HepG2 (cell line): ENCODE measurements around the gene CA5B. TPM values are rescaled to one million over a fixed set of nuclear protein-coding genes. Genes with fewer than 3 reads are reported as not detected.

Experiments
- ATAC-seq: fragments of 200-7000 bp; cut with Tn5 transposase; 3 replicates; pipeline ENCODE4 v1.9.1; 2020; ENCODE audit warnings: mild to moderate bottlenecking, moderate library complexity
- BruUV-seq: library from RNA; stranded (reverse); fragments of 400-500 nt; replicated peaks from 2 replicates; lab custom pipeline; 2021; lab: Mats Ljungman, UMichigan
- CTCF ChIA-PET: fragments of 300-600 bp; formaldehyde crosslinking; extraction: SDS; loops from one replicate; lab custom pipeline; 2021; ENCODE audit warnings: low total read pairs, inconsistent platforms, low intra/inter-chr PET ratio; lab: Yijun Ruan, JAX
- POLR2A ChIA-PET: fragments of 350-600 bp; sonication (Branson Sonifier 250); formaldehyde crosslinking; loops from one replicate; lab custom pipeline; 2020; ENCODE audit warnings: antibody characterized with exemption, inconsistent platforms; lab: Yijun Ruan, JAX
- DNase-seq: peaks from one replicate; pipeline ENCODE4 v3.0.0-alpha.2; 2015; ENCODE audit warnings: low spot score
- FAIRE-seq: peaks from 3 replicates; lab custom pipeline; 2011; peaks lifted over from hg19 to GRCh38; lab: Jason Lieb, UNC
- H2AFZ ChIP-seq: one replicate; pipeline ENCODE4 v1.6.1; 2011; ENCODE audit warnings: low read length, inconsistent platforms
- H3K27ac ChIP-seq: fragments of 300-600 bp; 3 replicates; pipeline ENCODE4 v1.8.0; 2011; ENCODE audit warnings: mixed run types, mild to moderate bottlenecking, mixed read lengths, low read length, inconsistent platforms; ENCODE audit not compliant: insufficient read depth; ENCODE audit errors: extremely low read length
- H3K27me3 ChIP-seq, 2 experiments: fragments of 200-600 bp in 1 of 2; 2 replicates in 1 of 2; 3 replicates in 1 of 2; pipeline versions ENCODE4 v1.6.0 to v1.8.0; 2011; ENCODE audit warnings: low read length in 2 of 2, mild to moderate bottlenecking in 2 of 2, moderate library complexity in 2 of 2, inconsistent platforms in 1 of 2; ENCODE audit not compliant: insufficient read depth in 2 of 2, control insufficient read depth in 1 of 2
- H3K36me3 ChIP-seq, 2 experiments: fragments of 200-600 bp in 1 of 2; replicated peaks in 1 of 2; 2 replicates in 1 of 2; 3 replicates in 1 of 2; pipeline versions ENCODE4 v1.5.1 to v1.8.0; 2011; ENCODE audit warnings: low read length in 2 of 2, inconsistent platforms in 1 of 2; ENCODE audit not compliant: insufficient read depth in 2 of 2, control insufficient read depth in 1 of 2
- H3K4me1 ChIP-seq: 2 replicates; pipeline ENCODE4 v1.5.1; 2012; ENCODE audit warnings: low read length, inconsistent platforms; ENCODE audit not compliant: insufficient read depth
- H3K4me2 ChIP-seq: 2 replicates; pipeline ENCODE4 v1.6.0; 2011; ENCODE audit warnings: low read depth, low read length, inconsistent platforms
- H3K4me3 ChIP-seq, 3 experiments: fragments of 200-600 bp in 1 of 3; sonication (generic), shearing (Covaris generic) in 1 of 3; replicated peaks in 1 of 3; 2 replicates each; pipeline ENCODE4 v1.5.1; 2011 to 2016; ENCODE audit warnings: low read length in 3 of 3, inconsistent platforms in 2 of 3, low read depth in 2 of 3, mild to moderate bottlenecking in 2 of 3, control low read depth in 1 of 3, mixed read lengths in 1 of 3; ENCODE audit not compliant: insufficient read depth in 1 of 3
- H3K79me2 ChIP-seq: one replicate; pipeline ENCODE4 v1.6.1; 2011; ENCODE audit warnings: low read length, inconsistent platforms; ENCODE audit not compliant: insufficient read depth
- H3K9ac ChIP-seq: 2 replicates; pipeline ENCODE4 v1.6.0; 2011; ENCODE audit warnings: mild to moderate bottlenecking, low read depth, low read length, inconsistent platforms; ENCODE audit not compliant: insufficient read depth
- H3K9me3 ChIP-seq: 2 replicates; pipeline ENCODE4 v1.5.1; 2012; ENCODE audit warnings: mild to moderate bottlenecking, low read length
- H4K20me1 ChIP-seq: 2 replicates; pipeline ENCODE4 v1.6.0; 2011; ENCODE audit warnings: inconsistent platforms, mild to moderate bottlenecking, low read length, moderate library complexity; ENCODE audit not compliant: insufficient read depth
- ARHGAP35 ChIP-seq: sonication (generic); formaldehyde crosslinking; IDR thresholded peaks from 2 replicates; pipeline ENCODE4 v1.9.0; 2022; ENCODE audit warnings: mild to moderate bottlenecking, inconsistent platforms, moderate library complexity, missing genetic modification reagents, borderline replicate concordance
- CCAR2 ChIP-seq: fragments of 200-400 bp; formaldehyde crosslinking; optimal IDR thresholded peaks from 2 replicates; pipeline ENCODE3; 2018; ENCODE audit warnings: low read depth, mild to moderate bottlenecking, low read length, moderate library complexity
- ESRRA ChIP-seq: sonication (generic); formaldehyde crosslinking; IDR thresholded peaks from 2 replicates; pipeline ENCODE4 v1.5.1; 2020; ENCODE audit warnings: mild to moderate bottlenecking, low read depth, missing genetic modification reagents
- FOXJ3 ChIP-seq: sonication (generic); formaldehyde crosslinking; IDR thresholded peaks from 2 replicates; pipeline ENCODE4 v1.4.0; 2020; ENCODE audit warnings: missing genetic modification reagents, mild to moderate bottlenecking, borderline replicate concordance
- FOXM1 ChIP-seq: sonication (generic); formaldehyde crosslinking; IDR thresholded peaks from 2 replicates; pipeline ENCODE4 v1.5.0; 2020; ENCODE audit warnings: missing genetic modification reagents
- RBM39 ChIP-seq: fragments of 200-400 bp; formaldehyde crosslinking; IDR thresholded peaks from one replicate; pipeline ENCODE4 v1.6.1; 2018; ENCODE audit warnings: antibody characterized with exemption, mild to moderate bottlenecking, low read depth, low read length; ENCODE audit not compliant: poor library complexity, severe bottlenecking
- SALL1 ChIP-seq: sonication (generic); formaldehyde crosslinking; IDR thresholded peaks from 2 replicates; pipeline ENCODE4 v1.8.0; 2022; ENCODE audit warnings: mild to moderate bottlenecking, missing genetic modification reagents
- ZNF672 ChIP-seq: sonication (generic); formaldehyde crosslinking; IDR thresholded peaks from 2 replicates; pipeline ENCODE4 v1.8.1; 2022; ENCODE audit warnings: missing genetic modification reagents
- ZNF782 ChIP-seq: sonication (generic); formaldehyde crosslinking; IDR thresholded peaks from 2 replicates; pipeline ENCODE4 v1.4.0; 2020; ENCODE audit warnings: missing genetic modification reagents, mild to moderate bottlenecking, borderline replicate concordance
- WGBS: methylation state at CpG from one replicate; pipeline ENCODE4 v1.1.6; 2017; ENCODE audit warnings: low lambda C conversion rate; 5-methylcytosine and 5-hydroxymethylcytosine counted together
- in situ Hi-C: cut with HindIII; loops from 2 replicates; pipeline ENCODE4 v1.10.0; 2017; ENCODE audit warnings: low pct_unique_long_range_greater_than_20kb; ENCODE audit not compliant: extremely low pct_ligation_motif_present
- intact Hi-C: fragments of 100-400 bp; cut with micrococcal nuclease; formaldehyde crosslinking; loops from one replicate; pipeline ENCODE4 v1.10.0; 2022; ENCODE audit not compliant: unreplicated experiment
- polyA plus RNA-seq, 8 experiments: library from polyadenylated mRNA; depleted of rRNA in 3 of 8; stranded (reverse) in 7 of 8; unstranded in 1 of 8; fragments of >200 nt; fragmentation: Illumina TruSeq in 4 of 8; extraction: Trizol in 4 of 8; gene quantifications; 2 replicates each; pipeline versions ENCODE4 v1.2.1 to v1.2.3, GENCODE V29; 2011 to 2016; ENCODE audit warnings: low read depth in 4 of 8, missing spikeins in 1 of 8, mixed read lengths in 1 of 8; ENCODE audit not compliant: insufficient read depth in 1 of 8
- total RNA-seq, 5 experiments: library from RNA; depleted of rRNA; stranded (reverse); fragments of >200 nt; fragmentation: Illumina TruSeq; extraction: Trizol; gene quantifications; 2 replicates each; pipeline ENCODE4 v1.2.3, GENCODE V29; 2016; ENCODE audit warnings: low read depth in 1 of 5
- TF ChIP-seq, protein P1 (sequence below): sonication (generic); formaldehyde crosslinking; IDR thresholded peaks from 2 replicates; pipeline ENCODE4 v1.4.0; 2020; ENCODE audit warnings: low read depth, missing genetic modification reagents
- TF ChIP-seq, protein P2 (sequence below): sonication (generic); formaldehyde crosslinking; IDR thresholded peaks from 2 replicates; pipeline ENCODE4 v1.9.0; 2022; ENCODE audit warnings: low read depth, missing genetic modification reagents
- TF ChIP-seq, protein P3 (sequence below): sonication (generic); formaldehyde crosslinking; IDR thresholded peaks from 2 replicates; pipeline ENCODE4 v1.9.0; 2021; ENCODE audit warnings: missing genetic modification reagents, borderline replicate concordance
- TF ChIP-seq, protein P4 (sequence below): conservative IDR thresholded peaks from 2 replicates; pipeline ENCODE4 v1.6.1; 2018; ENCODE audit warnings: missing genetic modification reagents

CA5B gene
- total and polyA plus RNA-seq, 2 of the 13 experiments (the other 11 are each of a cell fraction or from before 2014, with no cell fraction given), result 1.7 to 2.2 TPM

DNA sequence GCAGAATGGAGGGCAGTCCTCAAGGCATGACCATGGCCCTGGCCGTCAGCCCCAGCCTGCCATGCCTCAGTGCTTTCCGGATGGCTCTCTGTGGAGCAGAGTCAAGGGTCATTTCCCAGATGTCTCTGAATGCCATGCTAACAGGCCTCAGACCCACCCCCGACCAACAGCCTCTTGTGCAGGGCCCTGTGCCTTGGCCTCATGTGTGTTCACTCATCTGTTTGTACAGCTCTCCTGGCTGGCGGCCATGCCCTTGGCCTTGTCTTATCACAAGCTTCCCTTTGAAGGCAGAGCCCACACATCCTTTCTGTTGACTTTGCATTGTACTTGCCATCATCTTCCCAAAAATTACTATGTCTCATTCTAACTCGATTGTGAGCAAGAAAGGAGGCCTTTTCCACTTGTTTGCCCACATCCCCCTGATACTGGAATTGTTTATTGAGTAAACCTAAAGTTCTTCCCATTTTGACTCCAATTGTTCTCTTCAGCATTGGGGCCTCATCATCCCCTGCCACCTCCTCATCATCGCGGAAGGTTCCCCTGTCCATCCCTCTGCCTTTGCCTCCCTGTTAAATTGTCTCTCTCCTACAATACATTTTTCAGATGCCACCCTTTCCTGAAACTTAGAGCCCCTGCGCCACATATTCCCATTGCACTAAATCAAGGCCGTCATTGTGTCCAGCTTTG lies 6.3 kb downstream of the CA5B start:
- peak; percentile 90 for DNase-seq
- H3K27ac ChIP-seq, result no peak overlapping the region
- H2AFZ ChIP-seq, result no peak overlapping the region
- ATAC-seq, result peak; percentile 96
- no peak overlapping the region for H3K9ac ChIP-seq
- peaks cover 16% of the 10 kb centered on the region for H3K4me1 ChIP-seq
- H3K4me2 ChIP-seq, result peak overlapping the region; percentile 42; the same call in 1 of the 2 replicates
- no peaks in the 10 kb centered on the region for H3K27me3 ChIP-seq
- H3K4me3 ChIP-seq, result no peak overlapping the region
- H3K79me2 ChIP-seq, result no peaks in the 10 kb centered on the region
- no peaks in the 10 kb centered on the region for H3K9me3 ChIP-seq
- H3K36me3 ChIP-seq, result no peaks in the 10 kb centered on the region
- intact Hi-C loops, result no loop called here
- WGBS, result 14% methylated on average over 4 of the region's 9 CpGs
- CTCF ChIA-PET, result no interaction called here
- H4K20me1 ChIP-seq, result peaks cover 2% of the 10 kb centered on the region; the same call in 1 of the 2 replicates
- POLR2A ChIA-PET, result interaction anchor here (0.7 kb wide), 1 partner anchor 111 kb away, joined by 3 read pairs; no protein-coding TSS in a partner anchor
- in situ Hi-C loops, result no loop called here
- BruUV-seq, result no TSS peak
- peak; percentile 99 for FAIRE-seq
- TF ChIP-seq ZNF672 (CRISPR knock-in tag) (no peak), SALL1 (peak; percentile 96), ZNF782 (CRISPR knock-in tag) (no peak), ESRRA (CRISPR knock-in tag) (0 out of 2 replicates have a peak, but pooled peaks have one; percentile 33), RBM39 (no peak), FOXJ3 (CRISPR knock-in tag) (peak; percentile 50; the same call in 1 of the 2 replicates), FOXM1 (CRISPR knock-in tag) (no peak), ARHGAP35 (CRISPR knock-in tag) (no peak), CCAR2 (no peak)
- TF ChIP-seq, protein P1, sequence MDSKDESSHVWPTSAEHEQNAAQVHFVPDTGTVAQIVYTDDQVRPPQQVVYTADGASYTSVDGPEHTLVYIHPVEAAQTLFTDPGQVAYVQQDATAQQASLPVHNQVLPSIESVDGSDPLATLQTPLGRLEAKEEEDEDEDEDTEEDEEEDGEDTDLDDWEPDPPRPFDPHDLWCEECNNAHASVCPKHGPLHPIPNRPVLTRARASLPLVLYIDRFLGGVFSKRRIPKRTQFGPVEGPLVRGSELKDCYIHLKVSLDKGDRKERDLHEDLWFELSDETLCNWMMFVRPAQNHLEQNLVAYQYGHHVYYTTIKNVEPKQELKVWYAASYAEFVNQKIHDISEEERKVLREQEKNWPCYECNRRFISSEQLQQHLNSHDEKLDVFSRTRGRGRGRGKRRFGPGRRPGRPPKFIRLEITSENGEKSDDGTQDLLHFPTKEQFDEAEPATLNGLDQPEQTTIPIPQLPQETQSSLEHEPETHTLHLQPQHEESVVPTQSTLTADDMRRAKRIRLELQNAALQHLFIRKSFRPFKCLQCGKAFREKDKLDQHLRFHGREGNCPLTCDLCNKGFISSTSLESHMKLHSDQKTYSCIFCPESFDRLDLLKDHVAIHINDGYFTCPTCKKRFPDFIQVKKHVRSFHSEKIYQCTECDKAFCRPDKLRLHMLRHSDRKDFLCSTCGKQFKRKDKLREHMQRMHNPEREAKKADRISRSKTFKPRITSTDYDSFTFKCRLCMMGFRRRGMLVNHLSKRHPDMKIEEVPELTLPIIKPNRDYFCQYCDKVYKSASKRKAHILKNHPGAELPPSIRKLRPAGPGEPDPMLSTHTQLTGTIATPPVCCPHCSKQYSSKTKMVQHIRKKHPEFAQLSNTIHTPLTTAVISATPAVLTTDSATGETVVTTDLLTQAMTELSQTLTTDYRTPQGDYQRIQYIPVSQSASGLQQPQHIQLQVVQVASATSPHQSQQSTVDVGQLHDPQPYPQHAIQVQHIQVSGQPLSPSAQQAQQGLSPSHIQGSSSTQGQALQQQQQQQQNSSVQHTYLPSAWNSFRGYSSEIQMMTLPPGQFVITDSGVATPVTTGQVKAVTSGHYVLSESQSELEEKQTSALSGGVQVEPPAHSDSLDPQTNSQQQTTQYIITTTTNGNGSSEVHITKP, result peak; percentile 57; the same call in 1 of the 2 replicates
- TF ChIP-seq, protein P2, sequence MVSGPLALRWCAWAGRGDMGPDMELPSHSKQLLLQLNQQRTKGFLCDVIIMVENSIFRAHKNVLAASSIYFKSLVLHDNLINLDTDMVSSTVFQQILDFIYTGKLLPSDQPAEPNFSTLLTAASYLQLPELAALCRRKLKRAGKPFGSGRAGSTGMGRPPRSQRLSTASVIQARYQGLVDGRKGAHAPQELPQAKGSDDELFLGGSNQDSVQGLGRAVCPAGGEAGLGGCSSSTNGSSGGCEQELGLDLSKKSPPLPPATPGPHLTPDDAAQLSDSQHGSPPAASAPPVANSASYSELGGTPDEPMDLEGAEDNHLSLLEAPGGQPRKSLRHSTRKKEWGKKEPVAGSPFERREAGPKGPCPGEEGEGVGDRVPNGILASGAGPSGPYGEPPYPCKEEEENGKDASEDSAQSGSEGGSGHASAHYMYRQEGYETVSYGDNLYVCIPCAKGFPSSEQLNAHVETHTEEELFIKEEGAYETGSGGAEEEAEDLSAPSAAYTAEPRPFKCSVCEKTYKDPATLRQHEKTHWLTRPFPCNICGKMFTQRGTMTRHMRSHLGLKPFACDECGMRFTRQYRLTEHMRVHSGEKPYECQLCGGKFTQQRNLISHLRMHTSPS, result 0 out of 2 replicates have a peak, but pooled peaks have one; percentile 41
- TF ChIP-seq, protein P3, sequence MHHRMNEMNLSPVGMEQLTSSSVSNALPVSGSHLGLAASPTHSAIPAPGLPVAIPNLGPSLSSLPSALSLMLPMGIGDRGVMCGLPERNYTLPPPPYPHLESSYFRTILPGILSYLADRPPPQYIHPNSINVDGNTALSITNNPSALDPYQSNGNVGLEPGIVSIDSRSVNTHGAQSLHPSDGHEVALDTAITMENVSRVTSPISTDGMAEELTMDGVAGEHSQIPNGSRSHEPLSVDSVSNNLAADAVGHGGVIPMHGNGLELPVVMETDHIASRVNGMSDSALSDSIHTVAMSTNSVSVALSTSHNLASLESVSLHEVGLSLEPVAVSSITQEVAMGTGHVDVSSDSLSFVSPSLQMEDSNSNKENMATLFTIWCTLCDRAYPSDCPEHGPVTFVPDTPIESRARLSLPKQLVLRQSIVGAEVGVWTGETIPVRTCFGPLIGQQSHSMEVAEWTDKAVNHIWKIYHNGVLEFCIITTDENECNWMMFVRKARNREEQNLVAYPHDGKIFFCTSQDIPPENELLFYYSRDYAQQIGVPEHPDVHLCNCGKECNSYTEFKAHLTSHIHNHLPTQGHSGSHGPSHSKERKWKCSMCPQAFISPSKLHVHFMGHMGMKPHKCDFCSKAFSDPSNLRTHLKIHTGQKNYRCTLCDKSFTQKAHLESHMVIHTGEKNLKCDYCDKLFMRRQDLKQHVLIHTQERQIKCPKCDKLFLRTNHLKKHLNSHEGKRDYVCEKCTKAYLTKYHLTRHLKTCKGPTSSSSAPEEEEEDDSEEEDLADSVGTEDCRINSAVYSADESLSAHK, result no peak
- TF ChIP-seq, protein P4, sequence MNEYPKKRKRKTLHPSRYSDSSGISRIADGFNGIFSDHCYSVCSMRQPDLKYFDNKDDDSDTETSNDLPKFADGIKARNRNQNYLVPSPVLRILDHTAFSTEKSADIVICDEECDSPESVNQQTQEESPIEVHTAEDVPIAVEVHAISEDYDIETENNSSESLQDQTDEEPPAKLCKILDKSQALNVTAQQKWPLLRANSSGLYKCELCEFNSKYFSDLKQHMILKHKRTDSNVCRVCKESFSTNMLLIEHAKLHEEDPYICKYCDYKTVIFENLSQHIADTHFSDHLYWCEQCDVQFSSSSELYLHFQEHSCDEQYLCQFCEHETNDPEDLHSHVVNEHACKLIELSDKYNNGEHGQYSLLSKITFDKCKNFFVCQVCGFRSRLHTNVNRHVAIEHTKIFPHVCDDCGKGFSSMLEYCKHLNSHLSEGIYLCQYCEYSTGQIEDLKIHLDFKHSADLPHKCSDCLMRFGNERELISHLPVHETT (CRISPR knock-in tag), result no peak
